ENCODE results near the gene MAPK11. TPM values are rescaled to one million over a fixed set of nuclear protein-coding genes. Genes with fewer than 3 reads are reported as not detected.

The MAPK11 gene
- total RNA-seq, 1 experiment from 2014 or later, result 5.5 TPM

GRCh38 chr22:50312371-50312770 lies 42.2 kb upstream of the MAPK11 start:
- no peak overlapping the region for H2AFZ ChIP-seq
- DNase-seq, result no peak
- H3K4me3 ChIP-seq, result no peak overlapping the region
- BruUV-seq (replicated peaks), result no TSS peak
- H3K27ac ChIP-seq, result no peak overlapping the region
- H3K9me3 ChIP-seq (ENCODE audit: insufficient read depth, low read depth), result no peaks in the 10 kb centered on the region
- no peaks in the 10 kb centered on the region for H4K20me1 ChIP-seq (ENCODE audit: insufficient read depth)
- no peaks in the 10 kb centered on the region for H3K79me2 ChIP-seq (ENCODE audit: low read depth)
- intact Hi-C loops (cut with micrococcal nuclease; ENCODE audit: unreplicated experiment), result no loop called here
- H3K4me2 ChIP-seq, result no peak overlapping the region
- H3K27me3 ChIP-seq (ENCODE audit: insufficient read depth, low read depth), result no peaks in the 10 kb centered on the region
- peaks cover 31% of the 10 kb centered on the region; the same call in 1 of the 2 replicates for H3F3A ChIP-seq (ENCODE audit: insufficient read depth, low read depth)
- H3K9me2 ChIP-seq (ENCODE audit: insufficient read depth), result no peaks in the 10 kb centered on the region
- TF ChIP-seq CTCF (conservative IDR thresholded peaks at IDR 0.05) (no peak), EZH2 (IDR thresholded peaks at IDR 0.05; ENCODE audit: low read depth) (no peak)
- POLR2A ChIA-PET (ENCODE audit: unreplicated experiment), result no interaction called here
- CTCF ChIA-PET, result no interaction called here
- H3K36me3 ChIP-seq (ENCODE audit: low read depth), result no peaks in the 10 kb centered on the region
- H3K4me1 ChIP-seq (replicated peaks; ENCODE audit: insufficient read depth), result peaks cover 17% of the 10 kb centered on the region

- H3K79me2 ChIP-seq (ENCODE audit: low read depth), result peaks cover 4% of the 10 kb centered on the region
- ChIA-PET CTCF (no interaction called here), POLR2A (ENCODE audit: unreplicated experiment) (no interaction called here)
Measured at GRCh38 chr22:50311606-50312351, 41.6 kb upstream of the MAPK11 start.

GRCh38 chr22:50310949-50311444 lies 40.8 kb upstream of the MAPK11 start:
- intact Hi-C loops (cut with micrococcal nuclease; ENCODE audit: unreplicated experiment), result no loop called here

More at GRCh38 chr22:50311606-50312351, 41.6 kb upstream of the MAPK11 start:
- Histone ChIP-seq H4K20me1 (ENCODE audit: insufficient read depth) (no peaks in the 10 kb centered on the region), H3K36me3 (ENCODE audit: low read depth) (no peaks in the 10 kb centered on the region), H3K4me3 (no peak overlapping the region), H3K4me1 (replicated peaks; ENCODE audit: insufficient read depth) (peaks cover 13% of the 10 kb centered on the region), H3K27ac (no peak overlapping the region), H3K4me2 (no peak overlapping the region), H2AFZ (no peak overlapping the region), H3F3A (ENCODE audit: insufficient read depth, low read depth) (peaks cover 29% of the 10 kb centered on the region; the same call in 1 of the 2 replicates), H3K27me3 (ENCODE audit: insufficient read depth, low read depth) (no peaks in the 10 kb centered on the region), H3K9me2 (ENCODE audit: insufficient read depth) (no peaks in the 10 kb centered on the region), H3K9me3 (ENCODE audit: insufficient read depth, low read depth) (no peaks in the 10 kb centered on the region)
- TF ChIP-seq EZH2 (IDR thresholded peaks at IDR 0.05; ENCODE audit: low read depth) (no peak), CTCF (conservative IDR thresholded peaks at IDR 0.05) (no peak)
- no peak for DNase-seq
- intact Hi-C loops (cut with micrococcal nuclease; ENCODE audit: unreplicated experiment), result no loop called here
- BruUV-seq (replicated peaks), result no TSS peak

More at GRCh38 chr22:50310949-50311444, 40.8 kb upstream of the MAPK11 start:
- no peak overlapping the region for H3K4me3 ChIP-seq
- peaks cover 27% of the 10 kb centered on the region; the same call in 1 of the 2 replicates for H3F3A ChIP-seq (ENCODE audit: insufficient read depth, low read depth)
- H3K4me2 ChIP-seq, result no peak overlapping the region
- DNase-seq, result no peak
- H3K79me2 ChIP-seq (ENCODE audit: low read depth), result peaks cover 12% of the 10 kb centered on the region
- BruUV-seq (replicated peaks), result no TSS peak
- ChIA-PET CTCF (no interaction called here), POLR2A (ENCODE audit: unreplicated experiment) (no interaction called here)
- H3K9me2 ChIP-seq (ENCODE audit: insufficient read depth), result no peaks in the 10 kb centered on the region
- no peaks in the 10 kb centered on the region for H3K27me3 ChIP-seq (ENCODE audit: insufficient read depth, low read depth)
- peaks cover 13% of the 10 kb centered on the region for H3K4me1 ChIP-seq (replicated peaks; ENCODE audit: insufficient read depth)
- no peaks in the 10 kb centered on the region for H4K20me1 ChIP-seq (ENCODE audit: insufficient read depth)
- no peaks in the 10 kb centered on the region for H3K9me3 ChIP-seq (ENCODE audit: insufficient read depth, low read depth)
- TF ChIP-seq CTCF (conservative IDR thresholded peaks at IDR 0.05) (no peak), EZH2 (IDR thresholded peaks at IDR 0.05; ENCODE audit: low read depth) (no peak)
- no peak overlapping the region for H2AFZ ChIP-seq
- no peaks in the 10 kb centered on the region for H3K36me3 ChIP-seq (ENCODE audit: low read depth)
- H3K27ac ChIP-seq, result no peak overlapping the region

Measured in PC-9 (cell line).